ENCODE results near the gene N4BP3.
A peak's percentile ranks its signal among the peaks of the same experiment; 100 is the strongest.

Gene N4BP3

GRCh38 chr5:178120607-178121357 is 7.5 kb downstream of the N4BP3 start:
- TF ChIP-seq CTCF (IDR thresholded peaks at IDR 0.05; ENCODE audit: insufficient read depth, low read length, poor library complexity, severe bottlenecking) = peak; percentile 88
- DNase-seq (ENCODE audit: extremely low read depth, insufficient read length) = peak; percentile 89
- no peaks in the 10 kb centered on the region for H3K27me3 ChIP-seq (replicated peaks; ENCODE audit: control insufficient read depth, insufficient read depth, low read length)
- H3K36me3 ChIP-seq (ENCODE audit: control insufficient read depth, insufficient read depth, low read length) = peaks cover 5% of the 10 kb centered on the region
- no peak overlapping the region for H3K4me3 ChIP-seq (replicated peaks; ENCODE audit: low read depth, low read length)

- no peak overlapping the region for H3K4me3 ChIP-seq (replicated peaks; ENCODE audit: low read depth, low read length)
- H3K27me3 ChIP-seq (replicated peaks; ENCODE audit: control insufficient read depth, insufficient read depth, low read length) = no peaks in the 10 kb centered on the region
- no peak for TF ChIP-seq CTCF (IDR thresholded peaks at IDR 0.05; ENCODE audit: insufficient read depth, low read length, poor library complexity, severe bottlenecking)
- DNase-seq (ENCODE audit: extremely low read depth, insufficient read length) = no peak
- peaks cover 5% of the 10 kb centered on the region for H3K36me3 ChIP-seq (ENCODE audit: control insufficient read depth, insufficient read depth, low read length)
Measured at GRCh38 chr5:178121391-178122276, 8.3 kb downstream of the N4BP3 start.

- Histone ChIP-seq H3K27me3 (replicated peaks; ENCODE audit: control insufficient read depth, insufficient read depth, low read length) (no peaks in the 10 kb centered on the region), H3K36me3 (ENCODE audit: control insufficient read depth, insufficient read depth, low read length) (peaks cover 5% of the 10 kb centered on the region), H3K4me3 (replicated peaks; ENCODE audit: low read depth, low read length) (no peak overlapping the region)
- no peak for TF ChIP-seq CTCF (IDR thresholded peaks at IDR 0.05; ENCODE audit: insufficient read depth, low read length, poor library complexity, severe bottlenecking)
- DNase-seq (ENCODE audit: extremely low read depth, insufficient read length) = no peak
Measured at GRCh38 chr5:178122346-178122745, 9.0 kb downstream of the N4BP3 start.

GRCh38 chr5:178123094-178123965 is 10.0 kb downstream of the N4BP3 start:
- no peak for TF ChIP-seq CTCF (IDR thresholded peaks at IDR 0.05; ENCODE audit: insufficient read depth, low read length, poor library complexity, severe bottlenecking)
- no peak for DNase-seq (ENCODE audit: extremely low read depth, insufficient read length)
- Histone ChIP-seq H3K36me3 (ENCODE audit: control insufficient read depth, insufficient read depth, low read length) (peaks cover 5% of the 10 kb centered on the region), H3K4me3 (replicated peaks; ENCODE audit: low read depth, low read length) (no peak overlapping the region), H3K27me3 (replicated peaks; ENCODE audit: control insufficient read depth, insufficient read depth, low read length) (no peaks in the 10 kb centered on the region)

All from GM06990 (cell line).